Skin epidermis (tissue), 12 donors: ENCODE results near the gene DRD5.

Source experiments
- H3K27ac ChIP-seq, 21 experiments: fragments of 200-600 bp; sonication (generic) in 11 of 21; one replicate each; pipeline ENCODE4 v1.5.0; 2020; ENCODE audit warnings: mild to moderate bottlenecking in 3 of 21, inconsistent platforms in 2 of 21, moderate library complexity in 2 of 21
- H3K4me3 ChIP-seq, 7 experiments: fragments of 200-600 bp; sonication (generic) in 2 of 7; one replicate each; pipeline ENCODE4 v1.5.0; 2020; ENCODE audit warnings: inconsistent platforms in 2 of 7, mild to moderate bottlenecking in 2 of 7, moderate library complexity in 1 of 7

Gene DRD5

GRCh38 chr4:9812501-9813340 lies 31.3 kb downstream of the DRD5 start:
- Histone ChIP-seq H3K27ac (no peak overlapping the region), H3K4me3 (no peak overlapping the region)

GRCh38 chr4:9816285-9816684 lies 34.9 kb downstream of the DRD5 start:
- H3K4me3 ChIP-seq: no peak overlapping the region
- H3K27ac ChIP-seq: no peak overlapping the region

- Histone ChIP-seq H3K4me3 (no peak overlapping the region), H3K27ac (no peak overlapping the region)
Observed at GRCh38 chr4:9820343-9820742, 38.9 kb downstream of the DRD5 start.

GRCh38 chr4:9825049-9825448 lies 43.6 kb downstream of the DRD5 start:
- no peak overlapping the region for H3K4me3 ChIP-seq
- H3K27ac ChIP-seq: no peak overlapping the region

- Histone ChIP-seq H3K4me3 (no peak overlapping the region), H3K27ac (no peak overlapping the region)
Observed at GRCh38 chr4:9826551-9826950, 45.1 kb downstream of the DRD5 start.

GRCh38 chr4:9832640-9833039 lies 51.2 kb downstream of the DRD5 start:
- Histone ChIP-seq H3K27ac (no peak overlapping the region), H3K4me3 (no peak overlapping the region)

GRCh38 chr4:9833421-9833820 lies 52.0 kb downstream of the DRD5 start:
- Histone ChIP-seq H3K27ac (no peak overlapping the region), H3K4me3 (no peak overlapping the region)
